GM12892 (cell line): ENCODE results near the gene RTN4RL1.

Source experiments
- POLR2A ChIP-seq: IDR thresholded peaks from 2 replicates; pipeline ENCODE4 v1.6.1; 2011; ENCODE audit warnings: low read depth, low read length, control low read depth
- POLR2AphosphoS5 ChIP-seq: IDR thresholded peaks from 2 replicates; pipeline ENCODE4 v1.6.1; 2011; ENCODE audit warnings: low read depth, low read length, control low read depth
- TAF1 ChIP-seq: IDR thresholded peaks from 2 replicates; pipeline ENCODE4 v1.6.1; 2011; ENCODE audit warnings: low read depth, mild to moderate bottlenecking, control low read depth, low read length, borderline replicate concordance

GRCh38 chr17:2053380-2054261, 28.5 kb upstream of the RTN4RL1 start:
- TF ChIP-seq POLR2A, result no peak
- no peak for TF ChIP-seq TAF1
- no peak for TF ChIP-seq POLR2AphosphoS5
